Pons (tissue), 1 donor: ENCODE results near the gene DYNLT2.
"Not testable (repeated sequence)": the region's sequence is repeated elsewhere in the genome, so short reads cannot be mapped to it uniquely, and the experiment has no call there.

ENCODE experiments used
- DNase-seq: peaks from one replicate; pipeline ENCODE4 v3.0.0-alpha.2; 2016; ENCODE audit warnings: low spot score

Gene DYNLT2

GRCh38 chr6:169701311-169701953 lies 49.9 kb downstream of the DYNLT2 start:
- DNase-seq = no peak

GRCh38 chr6:169700296-169700695 lies 51.1 kb downstream of the DYNLT2 start:
- DNase-seq = no peak

GRCh38 chr6:169697115-169697514 lies 54.3 kb downstream of the DYNLT2 start:
- DNase-seq = not testable (repeated sequence)

GRCh38 chr6:169695131-169695530 lies 56.2 kb downstream of the DYNLT2 start:
- no peak for DNase-seq

GRCh38 chr6:169692516-169692915 lies 58.9 kb downstream of the DYNLT2 start:
- no peak for DNase-seq

- no peak for DNase-seq
Measured at GRCh38 chr6:169691260-169691659, 60.1 kb downstream of the DYNLT2 start.
